Common myeloid progenitor, CD34-positive (primary cell): Measurements from ENCODE around the gene VSTM1.

Source experiments
- CTCF ChIA-PET: fragments of 350-600 bp; sonication (Branson Sonifier 250); formaldehyde crosslinking; loops from one replicate; lab custom pipeline; 2021; ENCODE audit warnings: antibody characterized with exemption; lab: Charles Lee
- POLR2A ChIA-PET: fragments of 350-600 bp; sonication (Branson Sonifier 250); formaldehyde crosslinking; loops from one replicate; lab custom pipeline; 2021; ENCODE audit warnings: antibody characterized with exemption; lab: Charles Lee
- DNase-seq, 3 donors: peaks; one replicate each; pipeline versions ENCODE4 v3.0.0 to v3.0.0-alpha.2; 2013
- H3K27ac ChIP-seq, 2 experiments: 1 replicate in 1 of 2; 2 replicates in 1 of 2; pipeline ENCODE4 v1.7.0; 2013; ENCODE audit warnings: inconsistent platforms in 2 of 2, low read length in 2 of 2, mild to moderate bottlenecking in 2 of 2, low read depth in 1 of 2, moderate library complexity in 1 of 2; ENCODE audit not compliant: severe bottlenecking in 2 of 2, insufficient read depth in 1 of 2, poor library complexity in 1 of 2
- H3K27me3 ChIP-seq, 5 experiments: replicated peaks in 2 of 5; 1 replicate in 3 of 5; 2 replicates in 2 of 5; pipeline versions ENCODE4 v1.6.1 to v1.7.0; 2013; ENCODE audit warnings: low read length in 4 of 5, mild to moderate bottlenecking in 2 of 5, moderate library complexity in 2 of 5, inconsistent platforms in 1 of 5; ENCODE audit not compliant: insufficient read depth in 5 of 5, control insufficient read depth in 4 of 5
- H3K36me3 ChIP-seq, 4 experiments: 1 replicate in 2 of 4; 2 replicates in 2 of 4; pipeline versions ENCODE4 v1.6.1 to v1.7.0; 2013; ENCODE audit warnings: low read length in 3 of 4, control low read depth in 1 of 4, mild to moderate bottlenecking in 1 of 4; ENCODE audit not compliant: control insufficient read depth in 4 of 4, insufficient read depth in 4 of 4
- H3K4me1 ChIP-seq, 4 experiments: 1 replicate in 3 of 4; 2 replicates in 1 of 4; pipeline versions ENCODE4 v1.6.1 to v1.7.1; 2013; ENCODE audit warnings: low read length in 3 of 4, mild to moderate bottlenecking in 3 of 4, control low read depth in 1 of 4, inconsistent platforms in 1 of 4, moderate library complexity in 1 of 4; ENCODE audit not compliant: control insufficient read depth in 4 of 4, insufficient read depth in 4 of 4; ENCODE audit errors: control extremely low read depth in 1 of 4
- H3K4me3 ChIP-seq, 7 experiments: 1 replicate in 4 of 7; 2 replicates in 3 of 7; pipeline versions ENCODE4 v1.5.1 to v1.7.0; 2013; ENCODE audit warnings: mild to moderate bottlenecking in 7 of 7, low read length in 6 of 7, moderate library complexity in 6 of 7, inconsistent platforms in 2 of 7, low read depth in 2 of 7, control low read depth in 1 of 7; ENCODE audit not compliant: insufficient read depth in 4 of 7, control insufficient read depth in 1 of 7; ENCODE audit errors: extremely low read depth in 1 of 7
- H3K9me3 ChIP-seq, 5 experiments: 1 replicate in 4 of 5; 2 replicates in 1 of 5; pipeline versions ENCODE4 v1.6.1 to v1.7.1; 2013; ENCODE audit warnings: low read length in 4 of 5, mild to moderate bottlenecking in 2 of 5, inconsistent platforms in 1 of 5, low read depth in 1 of 5, moderate library complexity in 1 of 5; ENCODE audit not compliant: control insufficient read depth in 4 of 5, insufficient read depth in 2 of 5; ENCODE audit errors: control extremely low read depth in 1 of 5
- WGBS: methylation state at CpG from one replicate; pipeline ENCODE4 v1.1.5; 2013; ENCODE audit not compliant: insufficient coverage; 5-methylcytosine and 5-hydroxymethylcytosine counted together

Gene VSTM1

DNA sequence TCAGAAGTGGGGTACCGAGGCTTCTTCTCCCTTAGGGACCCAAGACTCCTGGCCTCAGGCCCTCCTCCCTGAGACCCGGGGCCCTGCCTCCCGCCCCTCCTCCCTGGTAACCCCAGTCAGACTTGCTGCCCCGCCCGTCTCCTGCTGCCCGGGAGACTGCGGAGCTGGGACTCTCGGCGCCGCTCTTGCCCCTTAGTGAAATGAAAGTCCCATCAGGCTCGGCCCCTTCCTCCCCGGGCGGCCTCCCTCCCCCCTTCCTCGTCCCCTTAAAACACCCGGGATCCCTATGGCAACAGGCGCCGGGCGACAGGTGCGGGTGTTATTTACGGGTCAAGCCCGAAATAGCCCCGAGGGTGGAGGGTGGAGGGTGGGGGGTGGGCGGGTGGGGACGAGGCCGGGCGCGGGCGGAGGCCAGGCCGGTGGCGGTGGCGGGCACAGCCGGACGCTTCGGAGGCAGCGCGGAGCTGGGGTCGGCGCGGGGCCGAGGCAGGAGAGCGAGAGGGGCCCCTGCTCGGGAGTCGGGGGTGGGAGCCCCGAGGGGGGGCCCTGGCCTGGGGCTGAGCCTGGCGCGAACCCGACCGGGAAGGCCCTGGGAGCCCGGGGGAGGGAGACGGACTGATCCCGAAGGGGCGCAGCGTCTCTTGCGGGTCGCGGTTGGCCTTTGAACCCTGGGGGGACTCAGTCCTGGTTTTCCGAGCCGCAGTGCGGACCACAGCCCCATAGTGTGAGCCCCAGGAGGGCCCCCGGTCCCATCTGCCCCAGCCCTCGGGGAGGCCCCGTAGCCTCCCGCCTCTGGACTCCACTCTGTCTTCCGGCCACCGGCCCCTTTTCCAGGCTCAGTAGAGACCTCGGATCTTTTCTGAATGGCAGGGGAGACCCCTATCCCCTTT lies 72.2 kb downstream of the VSTM1 start, which contains the start of gene CACNG6:
Gene CACNG6, plus strand, starts transcription at position 414 of the 890 bp plus-strand sequence. CDS start 1,241 bp downstream, outside the sequence.
- POLR2A ChIA-PET: no interaction called here
- peak in 2 of 3 donors; percentile 31 to 43 for DNase-seq
- WGBS: 9% methylated on average over 40 of the region's 66 CpGs
- peaks cover 2 to 56% (median 30%) of the 10 kb centered on the region in 5 experiments for H3K27me3 ChIP-seq
- no peaks in the 10 kb centered on the region for H3K9me3 ChIP-seq
- no peaks in the 10 kb centered on the region for H3K36me3 ChIP-seq
- peak within 1 kb of the TSS in 3 of 7 experiments; percentile 48 to 57 (median 54) for H3K4me3 ChIP-seq
- H3K4me1 ChIP-seq: peaks cover 0 to 5% (median 2%) of the 10 kb centered on the region in 4 experiments
- no peak within 1 kb of the TSS for H3K27ac ChIP-seq
- CTCF ChIA-PET: no interaction called here
